ENCODE measurements around the gene RAB36. TPM values are rescaled to one million over a fixed set of nuclear protein-coding genes. Genes with fewer than 3 reads are reported as not detected.

The RAB36 gene
- total RNA-seq, 4 donors from 2014 or later: 5.0 to 10.8 (median 8.2) TPM

DNA sequence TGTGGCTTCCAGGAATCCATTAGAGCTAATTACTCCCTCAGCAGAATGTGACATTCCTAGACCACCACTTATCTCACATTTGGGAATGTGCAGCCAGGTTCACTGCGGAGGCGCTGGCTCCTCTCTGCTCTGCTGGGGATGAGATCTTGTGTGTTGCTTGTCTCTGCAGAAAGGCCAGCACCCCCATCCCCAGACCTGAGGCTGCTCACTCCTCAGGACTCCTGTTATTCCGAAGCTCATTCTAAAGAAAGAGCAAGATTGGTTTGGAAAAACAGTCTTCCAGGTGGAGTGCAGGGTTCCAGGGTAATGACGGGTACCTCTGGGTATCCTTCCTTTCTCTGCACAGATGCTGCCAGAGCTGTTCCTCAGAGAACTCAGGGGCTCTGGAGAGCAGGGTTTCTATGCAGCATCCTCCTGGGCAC lies 24.3 kb upstream of the RAB36 start:
- DNase-seq (ENCODE audit: extremely low spot score): no peak
- H3K9me3 ChIP-seq: no peaks in the 10 kb centered on the region
- no peaks in the 10 kb centered on the region for H3K27me3 ChIP-seq
- H3K36me3 ChIP-seq: peaks cover 0 to 14% (median 4%) of the 10 kb centered on the region in 4 donors
- H3K27ac ChIP-seq (replicated peaks in 1 of 4): no peak overlapping the region
- intact Hi-C loops (cut with DNase I): no loop called here
- peaks cover 0 to 23% (median 2%) of the 10 kb centered on the region in 4 donors for H3K4me1 ChIP-seq
- no peak for TF ChIP-seq POLR2A (IDR thresholded peaks at IDR 0.05; ENCODE audit: low read depth)
- TF ChIP-seq, protein P1, sequence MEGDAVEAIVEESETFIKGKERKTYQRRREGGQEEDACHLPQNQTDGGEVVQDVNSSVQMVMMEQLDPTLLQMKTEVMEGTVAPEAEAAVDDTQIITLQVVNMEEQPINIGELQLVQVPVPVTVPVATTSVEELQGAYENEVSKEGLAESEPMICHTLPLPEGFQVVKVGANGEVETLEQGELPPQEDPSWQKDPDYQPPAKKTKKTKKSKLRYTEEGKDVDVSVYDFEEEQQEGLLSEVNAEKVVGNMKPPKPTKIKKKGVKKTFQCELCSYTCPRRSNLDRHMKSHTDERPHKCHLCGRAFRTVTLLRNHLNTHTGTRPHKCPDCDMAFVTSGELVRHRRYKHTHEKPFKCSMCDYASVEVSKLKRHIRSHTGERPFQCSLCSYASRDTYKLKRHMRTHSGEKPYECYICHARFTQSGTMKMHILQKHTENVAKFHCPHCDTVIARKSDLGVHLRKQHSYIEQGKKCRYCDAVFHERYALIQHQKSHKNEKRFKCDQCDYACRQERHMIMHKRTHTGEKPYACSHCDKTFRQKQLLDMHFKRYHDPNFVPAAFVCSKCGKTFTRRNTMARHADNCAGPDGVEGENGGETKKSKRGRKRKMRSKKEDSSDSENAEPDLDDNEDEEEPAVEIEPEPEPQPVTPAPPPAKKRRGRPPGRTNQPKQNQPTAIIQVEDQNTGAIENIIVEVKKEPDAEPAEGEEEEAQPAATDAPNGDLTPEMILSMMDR (IDR thresholded peaks at IDR 0.05): no peak
- WGBS: 100% methylated on average over 4 of the region's 4 CpGs
- no peak overlapping the region for H3K4me3 ChIP-seq

DNA sequence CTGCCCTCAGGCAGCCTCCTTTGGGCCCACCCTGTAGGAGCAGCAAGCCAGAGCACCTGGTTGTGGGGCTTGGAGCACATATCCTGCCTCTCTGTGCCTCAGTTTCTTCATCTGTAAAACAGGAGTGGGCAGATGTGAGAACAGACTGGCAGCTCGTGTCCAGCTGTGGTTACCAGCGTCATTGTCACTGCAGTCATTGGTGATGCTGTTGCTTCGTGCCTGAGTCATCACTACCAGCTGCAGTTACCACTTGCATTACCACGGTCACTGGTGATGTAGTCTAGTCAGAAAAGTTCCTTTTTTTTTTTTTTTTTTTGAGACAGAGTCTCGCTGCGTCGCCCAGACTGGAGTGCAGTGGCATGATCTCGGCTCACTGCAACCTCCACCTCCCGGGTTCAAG lies 23.9 kb upstream of the RAB36 start:
- intact Hi-C loops (cut with DNase I): no loop called here
- no peak overlapping the region for H3K27ac ChIP-seq (replicated peaks in 1 of 4)
- H3K27me3 ChIP-seq: no peaks in the 10 kb centered on the region
- H3K9me3 ChIP-seq: no peaks in the 10 kb centered on the region
- H3K4me1 ChIP-seq: peaks cover 0 to 23% (median 2%) of the 10 kb centered on the region in 4 donors
- TF ChIP-seq POLR2AphosphoS5 (IDR thresholded peaks at IDR 0.05) (no peak), POLR2A (IDR thresholded peaks at IDR 0.05; ENCODE audit: low read depth) (no peak), EP300 (IDR thresholded peaks at IDR 0.05) (no peak)
- TF ChIP-seq, protein P1 (IDR thresholded peaks at IDR 0.05): no peak
- no peak for DNase-seq (ENCODE audit: extremely low spot score)
- H3K36me3 ChIP-seq: peaks cover 0 to 14% (median 4%) of the 10 kb centered on the region in 4 donors
- H3K4me3 ChIP-seq: no peak overlapping the region
- WGBS: 70% methylated on average over 9 of the region's 9 CpGs

DNA sequence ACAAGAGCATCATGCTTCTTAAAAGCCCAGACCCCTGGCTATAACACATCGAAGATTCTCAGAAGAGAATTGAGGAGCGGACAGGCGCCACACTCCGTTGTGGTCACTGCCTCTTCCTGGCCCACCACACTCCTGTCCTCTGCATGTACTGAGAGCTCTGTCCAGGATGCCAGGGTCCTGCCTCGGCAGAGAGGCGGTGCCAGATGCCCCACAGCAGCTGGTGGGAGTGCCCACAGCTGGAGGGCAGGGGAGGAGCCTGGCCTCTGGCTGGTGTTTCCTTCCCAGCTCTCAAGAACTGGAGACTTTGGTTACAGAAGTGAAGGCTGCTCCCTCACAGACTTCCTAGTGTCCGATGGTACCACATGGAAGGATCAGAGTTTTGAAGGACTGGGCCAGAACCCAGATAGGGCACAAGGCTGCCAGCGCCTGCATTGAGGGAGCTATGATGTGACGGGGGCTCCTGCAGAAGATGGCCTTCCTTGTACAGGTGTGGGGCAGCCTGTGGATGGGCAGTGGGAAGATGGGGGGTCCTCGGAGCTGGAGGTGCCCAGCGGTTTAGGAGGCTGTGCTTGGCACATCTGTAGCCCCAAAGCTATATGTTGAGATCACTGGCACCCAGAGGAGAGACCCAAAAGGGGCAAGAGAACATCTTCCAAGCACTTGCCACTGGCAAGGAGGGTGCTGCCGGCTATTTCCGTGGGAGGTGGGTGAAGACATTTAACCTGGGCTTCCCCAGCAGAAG lies 22.9 kb upstream of the RAB36 start:
- Histone ChIP-seq H3K27ac (replicated peaks in 1 of 4) (no peak overlapping the region), H3K27me3 (no peaks in the 10 kb centered on the region), H3K9me3 (no peaks in the 10 kb centered on the region), H3K36me3 (peaks cover 0 to 14% (median 4%) of the 10 kb centered on the region in 4 donors), H3K4me1 (peaks cover 0 to 23% (median 2%) of the 10 kb centered on the region in 4 donors), H3K4me3 (no peak overlapping the region)
- TF ChIP-seq POLR2A (IDR thresholded peaks at IDR 0.05; ENCODE audit: low read depth) (no peak), POLR2AphosphoS5 (IDR thresholded peaks at IDR 0.05) (no peak), EP300 (IDR thresholded peaks at IDR 0.05) (no peak)
- TF ChIP-seq, protein P1 (IDR thresholded peaks at IDR 0.05): no peak
- intact Hi-C loops (cut with DNase I): no loop called here
- WGBS: 82% methylated on average over 10 of the region's 13 CpGs
- no peak for DNase-seq (ENCODE audit: extremely low spot score)

DNA sequence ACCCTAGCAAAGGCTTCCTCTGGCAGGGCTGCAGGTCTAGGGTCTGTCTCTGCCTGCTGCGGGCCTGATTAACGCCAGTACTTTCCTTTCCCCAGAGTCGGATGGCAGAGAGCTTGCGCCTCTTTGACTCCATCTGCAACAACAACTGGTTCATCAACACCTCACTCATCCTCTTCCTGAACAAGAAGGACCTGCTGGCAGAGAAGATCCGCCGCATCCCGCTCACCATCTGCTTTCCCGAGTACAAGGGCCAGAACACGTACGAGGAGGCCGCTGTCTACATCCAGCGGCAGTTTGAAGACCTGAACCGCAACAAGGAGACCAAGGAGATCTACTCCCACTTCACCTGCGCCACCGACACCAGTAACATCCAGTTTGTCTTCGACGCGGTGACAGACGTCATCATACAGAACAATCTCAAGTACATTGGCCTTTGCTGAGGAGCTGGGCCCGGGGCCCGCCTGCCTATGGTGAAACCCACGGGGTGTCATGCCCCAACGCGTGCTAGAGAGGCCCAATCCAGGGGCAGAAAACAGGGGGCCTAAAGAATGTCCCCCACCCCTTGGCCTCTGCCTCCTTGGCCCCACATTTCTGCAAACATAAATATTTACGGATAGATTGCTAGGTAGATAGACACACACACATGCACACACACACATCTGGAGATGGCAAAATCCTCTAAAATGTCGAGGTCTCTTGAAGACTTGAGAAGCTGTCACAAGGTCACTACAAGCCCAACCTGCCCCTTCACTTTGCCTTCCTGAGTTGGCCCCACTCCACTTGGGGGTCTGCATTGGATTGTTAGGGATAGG lies 22.1 kb upstream of the RAB36 start:
- no peaks in the 10 kb centered on the region for H3K27me3 ChIP-seq
- H3K4me3 ChIP-seq: no peak overlapping the region
- DNase-seq (ENCODE audit: extremely low spot score): no peak
- intact Hi-C loops (cut with DNase I): no loop called here
- peaks cover 0 to 14% (median 4%) of the 10 kb centered on the region in 4 donors for H3K36me3 ChIP-seq
- H3K27ac ChIP-seq (replicated peaks in 1 of 4): no peak overlapping the region
- no peak for TF ChIP-seq POLR2AphosphoS5 (IDR thresholded peaks at IDR 0.05)
- TF ChIP-seq, protein P1 (IDR thresholded peaks at IDR 0.05): no peak
- TF ChIP-seq EP300 (IDR thresholded peaks at IDR 0.05): no peak
- TF ChIP-seq POLR2A (IDR thresholded peaks at IDR 0.05; ENCODE audit: low read depth): no peak
- H3K9me3 ChIP-seq: no peaks in the 10 kb centered on the region
- 94% methylated on average over 26 of the region's 26 CpGs for WGBS
- peaks cover 2 to 21% (median 4%) of the 10 kb centered on the region in 4 donors for H3K4me1 ChIP-seq

Data from esophagus muscularis mucosa (tissue), 4 donors.